ENCODE measurements around the gene MINAR1.

MINAR1 gene

DNA sequence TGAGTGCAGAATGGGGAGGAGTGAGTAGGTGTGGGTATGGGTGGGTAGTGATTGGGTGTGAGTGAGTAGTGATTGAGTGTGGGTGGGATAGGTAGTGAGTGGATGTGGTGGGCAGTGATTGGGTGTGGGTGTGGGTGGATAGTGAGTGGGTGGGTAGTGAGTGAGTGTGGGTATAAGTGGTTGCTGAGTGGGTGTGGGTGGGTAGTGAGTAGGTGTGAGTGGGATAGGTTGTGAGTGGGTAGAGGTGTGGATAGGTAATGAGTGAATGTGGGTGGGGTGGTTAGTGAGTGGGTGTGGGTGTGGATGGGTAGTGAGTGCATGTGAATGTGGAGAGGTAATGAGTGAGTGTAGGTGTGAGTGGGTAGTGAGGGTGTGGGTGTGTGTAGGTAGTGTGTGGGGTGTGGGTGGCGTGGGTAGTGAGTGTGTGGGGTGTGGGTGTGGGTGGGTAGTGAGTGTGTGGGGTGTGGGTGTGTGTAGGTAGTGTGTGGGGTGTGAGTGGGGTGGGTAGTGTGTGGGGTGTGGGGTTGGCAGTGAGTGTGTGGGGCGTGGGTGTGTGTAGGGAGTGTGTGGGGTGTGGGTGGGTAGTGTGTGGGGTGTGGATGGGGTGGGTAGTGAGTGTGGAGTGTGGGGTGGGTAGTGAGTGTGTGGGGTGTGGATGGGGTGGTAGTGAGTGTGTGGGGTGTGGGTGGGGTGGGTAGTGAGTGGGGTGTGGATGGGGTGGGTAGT is 5.3 kb downstream of the MINAR1 start:
- ChIA-PET CTCF (no interaction called here), POLR2A (ENCODE audit: low non-redundant PET) (no interaction called here)
- TF ChIP-seq CTCF (conservative IDR thresholded peaks at IDR 0.05; ENCODE audit: low read depth), result no peak
- DNase-seq (ENCODE audit: low spot score), result no peak
- H3K27ac ChIP-seq, result no peak overlapping the region

GRCh38 chr15:79439236-79439635 is 7.1 kb downstream of the MINAR1 start:
- DNase-seq (ENCODE audit: low spot score), result no peak
- TF ChIP-seq CTCF (conservative IDR thresholded peaks at IDR 0.05; ENCODE audit: low read depth), result no peak
- H3K27ac ChIP-seq, result no peak overlapping the region
- POLR2A ChIA-PET (ENCODE audit: low non-redundant PET), result no interaction called here
- CTCF ChIA-PET, result no interaction called here

GRCh38 chr15:79440355-79440908 is 8.3 kb downstream of the MINAR1 start:
- no peak for DNase-seq (ENCODE audit: low spot score)
- ChIA-PET POLR2A (ENCODE audit: low non-redundant PET) (no interaction called here), CTCF (no interaction called here)
- TF ChIP-seq CTCF (conservative IDR thresholded peaks at IDR 0.05; ENCODE audit: low read depth), result no peak
- no peak overlapping the region for H3K27ac ChIP-seq

- TF ChIP-seq CTCF (conservative IDR thresholded peaks at IDR 0.05; ENCODE audit: low read depth), result no peak
- no peak overlapping the region for H3K27ac ChIP-seq
- ChIA-PET CTCF (interaction anchor here (0.6 kb wide), 1 partner anchor 62 kb away, joined by 3 read pairs; no protein-coding TSS in a partner anchor), POLR2A (ENCODE audit: low non-redundant PET) (no interaction called here)
- DNase-seq (ENCODE audit: low spot score), result no peak
Observed at GRCh38 chr15:79442911-79443310, 10.8 kb downstream of the MINAR1 start.

GRCh38 chr15:79447060-79447459 is 14.9 kb downstream of the MINAR1 start:
- TF ChIP-seq CTCF (conservative IDR thresholded peaks at IDR 0.05; ENCODE audit: low read depth), result no peak
- POLR2A ChIA-PET (ENCODE audit: low non-redundant PET), result no interaction called here
- DNase-seq (ENCODE audit: low spot score), result no peak
- H3K27ac ChIP-seq, result no peak overlapping the region
- CTCF ChIA-PET, result no interaction called here

GRCh38 chr15:79450648-79451047 is 18.5 kb downstream of the MINAR1 start:
- POLR2A ChIA-PET (ENCODE audit: low non-redundant PET), result no interaction called here
- no peak for DNase-seq (ENCODE audit: low spot score)
- no peak; the same call in 1 of the 2 replicates for TF ChIP-seq CTCF (conservative IDR thresholded peaks at IDR 0.05; ENCODE audit: low read depth)
- H3K27ac ChIP-seq, result no peak overlapping the region
- CTCF ChIA-PET, result interaction anchor here (0.6 kb wide), 1 partner anchor 36 kb away, joined by 4 read pairs; no protein-coding TSS in a partner anchor

All from RWPE1 (cell line).